Measurements from ENCODE around the gene APLP2. TPM values are rescaled to one million over a fixed set of nuclear protein-coding genes. Genes with fewer than 3 reads are reported as not detected.
A peak's percentile ranks its signal among the peaks of the same experiment; 100 is the strongest.

Gene APLP2
- total and polyA plus RNA-seq, 2 of the 13 experiments (the other 11 are each of a cell fraction or from before 2014, with no cell fraction given), result 315 to 594 TPM

GRCh38 chr11:130097285-130097684 is 27.6 kb downstream of the APLP2 start:
- DNase-seq (ENCODE audit: low spot score) (no peak), FAIRE-seq (no peak), ATAC-seq (no peak)
- Histone ChIP-seq H3K9me3 (ENCODE audit: low read length) (no peaks in the 10 kb centered on the region), H3K4me1 (ENCODE audit: insufficient read depth, low read length) (peaks cover 55% of the 10 kb centered on the region), H3K36me3 (replicated peaks in 1 of 2; ENCODE audit: control insufficient read depth in 1 of 2, insufficient read depth in 2 of 2, low read length in 2 of 2) (peaks cover 3 to 5% of the 10 kb centered on the region in 2 experiments; a peak in 4 of 5 replicates), H3K4me2 (ENCODE audit: low read depth, low read length) (no peak overlapping the region), H3K9ac (ENCODE audit: insufficient read depth, low read depth, low read length) (no peak overlapping the region), H3K27me3 (ENCODE audit: control insufficient read depth in 1 of 2, insufficient read depth in 2 of 2, low read length in 2 of 2) (no peaks in the 10 kb centered on the region), H3K79me2 (ENCODE audit: insufficient read depth, low read length) (peaks cover 87% of the 10 kb centered on the region), H3K27ac (ENCODE audit: extremely low read length, insufficient read depth, low read length) (no peak overlapping the region), H3K4me3 (replicated peaks in 1 of 3; ENCODE audit: insufficient read depth in 1 of 3, low read depth in 2 of 3, low read length in 3 of 3) (no peak overlapping the region), H2AFZ (ENCODE audit: low read length) (no peak overlapping the region), H4K20me1 (ENCODE audit: insufficient read depth, low read length) (peaks cover 10% of the 10 kb centered on the region; the same call in 1 of the 2 replicates)
- intact Hi-C loops (cut with micrococcal nuclease; ENCODE audit: unreplicated experiment), result no loop called here
- ChIA-PET CTCF (ENCODE audit: low intra/inter-chr PET ratio, low total read pairs) (no interaction called here), POLR2A (interaction anchor here (1.2 kb wide), 1 partner anchor 27 kb away, joined by 4 read pairs; no protein-coding TSS in a partner anchor)
- BruUV-seq (replicated peaks), result no TSS peak
- WGBS (ENCODE audit: low lambda C conversion rate), result 97% methylated on average over 4 of the region's 4 CpGs
- in situ Hi-C loops (cut with HindIII; ENCODE audit: extremely low pct_ligation_motif_present, low pct_unique_long_range_greater_than_20kb), result no loop called here
- TF ChIP-seq ZNF121 (CRISPR knock-in tag; IDR thresholded peaks at IDR 0.05) (peak; percentile 42; the same call in 1 of the 2 replicates), ZNF451 (CRISPR knock-in tag; IDR thresholded peaks at IDR 0.05) (no peak)

DNA sequence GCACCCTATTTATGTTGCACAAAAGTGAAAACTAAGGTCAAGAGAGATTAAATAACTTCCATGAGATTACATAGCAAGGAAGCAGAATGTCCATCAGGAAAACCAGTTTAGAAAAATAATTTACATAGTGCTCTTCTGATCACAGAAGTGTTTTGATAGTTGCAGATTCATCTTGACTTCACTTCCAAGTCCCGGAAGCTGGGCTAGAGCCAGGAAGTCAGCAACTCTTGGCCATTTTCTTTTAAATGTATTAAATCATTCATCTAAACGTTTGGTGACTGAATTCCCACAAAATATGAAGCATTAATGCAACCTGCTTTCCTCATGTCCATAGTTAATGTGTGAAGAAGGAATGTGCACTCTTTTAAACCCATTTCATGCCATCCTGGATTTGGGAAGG is 29.7 kb downstream of the APLP2 start:
- FAIRE-seq (no peak), DNase-seq (ENCODE audit: low spot score) (no peak), ATAC-seq (no peak)
- Histone ChIP-seq H3K4me2 (ENCODE audit: low read depth, low read length) (no peak overlapping the region), H3K4me1 (ENCODE audit: insufficient read depth, low read length) (peaks cover 58% of the 10 kb centered on the region), H3K27me3 (ENCODE audit: control insufficient read depth in 1 of 2, insufficient read depth in 2 of 2, low read length in 2 of 2) (no peaks in the 10 kb centered on the region), H3K4me3 (replicated peaks in 1 of 3; ENCODE audit: insufficient read depth in 1 of 3, low read depth in 2 of 3, low read length in 3 of 3) (no peak overlapping the region), H3K9ac (ENCODE audit: insufficient read depth, low read depth, low read length) (no peak overlapping the region), H3K9me3 (ENCODE audit: low read length) (no peaks in the 10 kb centered on the region), H2AFZ (ENCODE audit: low read length) (no peak overlapping the region), H3K27ac (ENCODE audit: extremely low read length, insufficient read depth, low read length) (no peak overlapping the region), H3K79me2 (ENCODE audit: insufficient read depth, low read length) (peaks cover 95% of the 10 kb centered on the region), H3K36me3 (replicated peaks in 1 of 2; ENCODE audit: control insufficient read depth in 1 of 2, insufficient read depth in 2 of 2, low read length in 2 of 2) (peaks cover 3 to 5% of the 10 kb centered on the region in 2 experiments; a peak in 4 of 5 replicates), H4K20me1 (ENCODE audit: insufficient read depth, low read length) (peaks cover 10% of the 10 kb centered on the region; the same call in 1 of the 2 replicates)
- in situ Hi-C loops (cut with HindIII; ENCODE audit: extremely low pct_ligation_motif_present, low pct_unique_long_range_greater_than_20kb) (no loop called here), intact Hi-C loops (cut with micrococcal nuclease; ENCODE audit: unreplicated experiment) (no loop called here)
- BruUV-seq (replicated peaks), result no TSS peak
- ChIA-PET CTCF (ENCODE audit: low intra/inter-chr PET ratio, low total read pairs) (no interaction called here), POLR2A (no interaction called here)
- 95% methylated on average over 2 of the region's 2 CpGs for WGBS (ENCODE audit: low lambda C conversion rate)
- TF ChIP-seq HMGXB3 (CRISPR knock-in tag; IDR thresholded peaks at IDR 0.05; ENCODE audit: borderline replicate concordance) (no peak), HOXD1 (CRISPR knock-in tag; IDR thresholded peaks at IDR 0.05) (no peak), EZH2 (conservative IDR thresholded peaks at IDR 0.05; ENCODE audit: low read depth, low read length) (no peak), CEBPB (IDR thresholded peaks at IDR 0.05; ENCODE audit: borderline replicate concordance, low read depth, low read length) (no peak), SOX5 (CRISPR knock-in tag; IDR thresholded peaks at IDR 0.05; ENCODE audit: borderline replicate concordance) (no peak), POLR2AphosphoS5 (IDR thresholded peaks at IDR 0.05; ENCODE audit: low read depth, low read length) (no peak), GTF3A (CRISPR knock-in tag; conservative IDR thresholded peaks at IDR 0.05) (no peak), HNF4A (CRISPR knock-in tag; IDR thresholded peaks at IDR 0.05) (no peak), ZNF282 (IDR thresholded peaks at IDR 0.05; ENCODE audit: partially characterized antibody) (no peak)
- TF ChIP-seq, protein P1, sequence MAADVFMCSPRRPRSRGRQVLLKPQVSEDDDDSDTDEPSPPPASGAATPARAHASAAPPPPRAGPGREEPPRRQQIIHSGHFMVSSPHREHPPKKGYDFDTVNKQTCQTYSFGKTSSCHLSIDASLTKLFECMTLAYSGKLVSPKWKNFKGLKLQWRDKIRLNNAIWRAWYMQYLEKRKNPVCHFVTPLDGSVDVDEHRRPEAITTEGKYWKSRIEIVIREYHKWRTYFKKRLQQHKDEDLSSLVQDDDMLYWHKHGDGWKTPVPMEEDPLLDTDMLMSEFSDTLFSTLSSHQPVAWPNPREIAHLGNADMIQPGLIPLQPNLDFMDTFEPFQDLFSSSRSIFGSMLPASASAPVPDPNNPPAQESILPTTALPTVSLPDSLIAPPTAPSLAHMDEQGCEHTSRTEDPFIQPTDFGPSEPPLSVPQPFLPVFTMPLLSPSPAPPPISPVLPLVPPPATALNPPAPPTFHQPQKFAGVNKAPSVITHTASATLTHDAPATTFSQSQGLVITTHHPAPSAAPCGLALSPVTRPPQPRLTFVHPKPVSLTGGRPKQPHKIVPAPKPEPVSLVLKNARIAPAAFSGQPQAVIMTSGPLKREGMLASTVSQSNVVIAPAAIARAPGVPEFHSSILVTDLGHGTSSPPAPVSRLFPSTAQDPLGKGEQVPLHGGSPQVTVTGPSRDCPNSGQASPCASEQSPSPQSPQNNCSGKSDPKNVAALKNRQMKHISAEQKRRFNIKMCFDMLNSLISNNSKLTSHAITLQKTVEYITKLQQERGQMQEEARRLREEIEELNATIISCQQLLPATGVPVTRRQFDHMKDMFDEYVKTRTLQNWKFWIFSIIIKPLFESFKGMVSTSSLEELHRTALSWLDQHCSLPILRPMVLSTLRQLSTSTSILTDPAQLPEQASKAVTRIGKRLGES (CRISPR knock-in tag; IDR thresholded peaks at IDR 0.05; ENCODE audit: borderline replicate concordance), result no peak

All from HepG2 (cell line).